HepG2 (cell line): Measurements from ENCODE around the gene DQX1. TPM values are rescaled to one million over a fixed set of nuclear protein-coding genes. Genes with fewer than 3 reads are reported as not detected.

Experiments used
- ELF4 ChIP-seq: sonication (generic); formaldehyde crosslinking; IDR thresholded peaks from 2 replicates; pipeline ENCODE4 v1.5.0; 2020; ENCODE audit warnings: missing genetic modification reagents, mild to moderate bottlenecking, moderate library complexity, borderline replicate concordance
- FLYWCH1 ChIP-seq: sonication (generic); formaldehyde crosslinking; IDR thresholded peaks from 2 replicates; pipeline ENCODE4 v1.8.1; 2023; ENCODE audit warnings: mild to moderate bottlenecking, missing genetic modification reagents
- IRF2 ChIP-seq: IDR thresholded peaks from 2 replicates; pipeline ENCODE4 v1.6.1; 2018; ENCODE audit warnings: missing genetic modification reagents, missing compliant biosample characterization
- KLF16 ChIP-seq, 2 experiments: sonication (generic) in 1 of 2; formaldehyde crosslinking in 1 of 2; IDR thresholded peaks; 2 replicates each; pipeline versions ENCODE4 v1.6.1 to v1.8.0; 2016 to 2023; ENCODE audit warnings: missing genetic modification reagents in 2 of 2, missing compliant biosample characterization in 1 of 2
- MEF2D ChIP-seq: sonication (generic); formaldehyde crosslinking; IDR thresholded peaks from 2 replicates; pipeline ENCODE4 v1.5.1; 2020; ENCODE audit warnings: mild to moderate bottlenecking, missing genetic modification reagents
- MIXL1 ChIP-seq: IDR thresholded peaks from 2 replicates; pipeline ENCODE4 v1.6.1; 2016
- PBX3 ChIP-seq: sonication (generic); formaldehyde crosslinking; IDR thresholded peaks from 2 replicates; pipeline ENCODE4 v1.8.1; 2023; ENCODE audit warnings: missing genetic modification reagents, inconsistent platforms, borderline replicate concordance
- RBFOX2 ChIP-seq: fragments of 200-400 bp; formaldehyde crosslinking; IDR thresholded peaks from 2 replicates; pipeline ENCODE4 v1.6.1; 2017; ENCODE audit warnings: low read depth, mild to moderate bottlenecking, low read length
- SAP130 ChIP-seq: IDR thresholded peaks from 2 replicates; pipeline ENCODE4 v1.6.1; 2016; ENCODE audit warnings: low read depth
- SATB2 ChIP-seq: sonication (generic); formaldehyde crosslinking; IDR thresholded peaks from 2 replicates; pipeline ENCODE4 v1.5.0; 2020; ENCODE audit warnings: missing genetic modification reagents
- ZBTB25 ChIP-seq: IDR thresholded peaks from 2 replicates; pipeline ENCODE4 v1.6.1; 2018; ENCODE audit warnings: missing genetic modification reagents
- ZIK1 ChIP-seq: sonication (generic); formaldehyde crosslinking; IDR thresholded peaks from 2 replicates; pipeline ENCODE4 v1.5.0; 2020; ENCODE audit warnings: mild to moderate bottlenecking, low read depth, missing genetic modification reagents, borderline replicate concordance
- ZNF101 ChIP-seq: sonication (generic); formaldehyde crosslinking; IDR thresholded peaks from 2 replicates; pipeline ENCODE4 v1.4.0; 2020; ENCODE audit warnings: mild to moderate bottlenecking, low read depth, missing genetic modification reagents, borderline replicate concordance
- ZNF333 ChIP-seq: sonication (generic); formaldehyde crosslinking; IDR thresholded peaks from 2 replicates; pipeline ENCODE4 v1.4.0; 2020; ENCODE audit warnings: mild to moderate bottlenecking, missing genetic modification reagents, borderline replicate concordance
- ZNF484 ChIP-seq: sonication (generic); formaldehyde crosslinking; IDR thresholded peaks from 2 replicates; pipeline ENCODE4 v1.5.1; 2020; ENCODE audit warnings: mild to moderate bottlenecking, low read depth, missing genetic modification reagents, borderline replicate concordance
- ZNF512B ChIP-seq: sonication (generic); formaldehyde crosslinking; IDR thresholded peaks from 2 replicates; pipeline ENCODE4 v1.5.1; 2020; ENCODE audit warnings: missing genetic modification reagents, mild to moderate bottlenecking, borderline replicate concordance
- ZNF652 ChIP-seq: IDR thresholded peaks from 2 replicates; pipeline ENCODE4 v1.6.1; 2016; ENCODE audit warnings: low read depth, borderline replicate concordance
- ZNF678 ChIP-seq: sonication (generic); formaldehyde crosslinking; IDR thresholded peaks from 2 replicates; pipeline ENCODE4 v1.4.0; 2020; ENCODE audit warnings: mild to moderate bottlenecking, missing genetic modification reagents
- ZNF839 ChIP-seq: sonication (generic); formaldehyde crosslinking; IDR thresholded peaks from 2 replicates; pipeline ENCODE4 v1.4.0; 2020; ENCODE audit warnings: missing genetic modification reagents, mild to moderate bottlenecking, borderline replicate concordance
- ZSCAN5A ChIP-seq: sonication (generic); formaldehyde crosslinking; IDR thresholded peaks from 2 replicates; pipeline ENCODE4 v1.8.0; 2022; ENCODE audit warnings: mild to moderate bottlenecking, missing genetic modification reagents, borderline replicate concordance
- polyA plus RNA-seq, 8 experiments: library from polyadenylated mRNA; depleted of rRNA in 3 of 8; stranded (reverse) in 7 of 8; unstranded in 1 of 8; fragments of >200 nt; fragmentation: Illumina TruSeq in 4 of 8; extraction: Trizol in 4 of 8; gene quantifications; 2 replicates each; pipeline versions ENCODE4 v1.2.1 to v1.2.3, GENCODE V29; 2011 to 2016; ENCODE audit warnings: low read depth in 4 of 8, missing spikeins in 1 of 8, mixed read lengths in 1 of 8; ENCODE audit not compliant: insufficient read depth in 1 of 8
- total RNA-seq, 5 experiments: library from RNA; depleted of rRNA; stranded (reverse); fragments of >200 nt; fragmentation: Illumina TruSeq; extraction: Trizol; gene quantifications; 2 replicates each; pipeline ENCODE4 v1.2.3, GENCODE V29; 2016; ENCODE audit warnings: low read depth in 1 of 5

Gene DQX1
- total and polyA plus RNA-seq, 2 of the 13 experiments (the other 11 are each of a cell fraction or from before 2014, with no cell fraction given): 27.6 to 89.8 TPM

- peak; percentile 65 for TF ChIP-seq ELF4 (CRISPR knock-in tag)
- peak; percentile 30; the same call in 1 of the 2 replicates for TF ChIP-seq ZNF333
- TF ChIP-seq MEF2D: peak; percentile 93
- no peak for TF ChIP-seq RBFOX2
- peak; percentile 76; the same call in 1 of the 2 replicates for TF ChIP-seq MIXL1 (CRISPR knock-in tag)
- TF ChIP-seq ZNF484 (CRISPR knock-in tag): no peak
- peak; percentile 61 for TF ChIP-seq ZSCAN5A (CRISPR knock-in tag)
- peak; percentile 99 for TF ChIP-seq SAP130 (CRISPR knock-in tag)
- no peak for TF ChIP-seq ZNF101 (CRISPR knock-in tag)
- peak; percentile 54; the same call in 1 of the 2 replicates for TF ChIP-seq PBX3 (CRISPR knock-in tag)
- peak; percentile 96; the same call in 1 of the 2 replicates for TF ChIP-seq ZNF839 (CRISPR knock-in tag)
- TF ChIP-seq ZIK1 (CRISPR knock-in tag): peak; percentile 84
- TF ChIP-seq ZNF678 (CRISPR knock-in tag): no peak; the same call in 1 of the 2 replicates
- peak; percentile 88 for TF ChIP-seq IRF2
- TF ChIP-seq ZNF652: peak; percentile 38; the same call in 1 of the 2 replicates
- peak; percentile 96 for TF ChIP-seq ZBTB25 (CRISPR knock-in tag)
- no peak for TF ChIP-seq ZNF512B (CRISPR knock-in tag)
- peak in 1 of 2 experiments; percentile 96; a peak in 2 of 4 replicates for TF ChIP-seq KLF16 (CRISPR knock-in tag; IDR thresholded peaks at IDR 0.05)
- no peak for TF ChIP-seq FLYWCH1
- TF ChIP-seq SATB2 (CRISPR knock-in tag): no peak; the same call in 1 of the 2 replicates
Observed at GRCh38 chr2:74482801-74483674, 43.0 kb downstream of the DQX1 start, which contains the start of the genes CCDC142 and TTC31 (continued).
